ENCODE data around the gene KLHL5.
"Not testable (repeated sequence)": the region's sequence is repeated elsewhere in the genome, so short reads cannot be mapped to it uniquely, and the experiment has no call there.

GRCh38 chr4:39138227-39138626 lies 76.2 kb downstream of the KLHL5 start:
- TF ChIP-seq, protein P1, sequence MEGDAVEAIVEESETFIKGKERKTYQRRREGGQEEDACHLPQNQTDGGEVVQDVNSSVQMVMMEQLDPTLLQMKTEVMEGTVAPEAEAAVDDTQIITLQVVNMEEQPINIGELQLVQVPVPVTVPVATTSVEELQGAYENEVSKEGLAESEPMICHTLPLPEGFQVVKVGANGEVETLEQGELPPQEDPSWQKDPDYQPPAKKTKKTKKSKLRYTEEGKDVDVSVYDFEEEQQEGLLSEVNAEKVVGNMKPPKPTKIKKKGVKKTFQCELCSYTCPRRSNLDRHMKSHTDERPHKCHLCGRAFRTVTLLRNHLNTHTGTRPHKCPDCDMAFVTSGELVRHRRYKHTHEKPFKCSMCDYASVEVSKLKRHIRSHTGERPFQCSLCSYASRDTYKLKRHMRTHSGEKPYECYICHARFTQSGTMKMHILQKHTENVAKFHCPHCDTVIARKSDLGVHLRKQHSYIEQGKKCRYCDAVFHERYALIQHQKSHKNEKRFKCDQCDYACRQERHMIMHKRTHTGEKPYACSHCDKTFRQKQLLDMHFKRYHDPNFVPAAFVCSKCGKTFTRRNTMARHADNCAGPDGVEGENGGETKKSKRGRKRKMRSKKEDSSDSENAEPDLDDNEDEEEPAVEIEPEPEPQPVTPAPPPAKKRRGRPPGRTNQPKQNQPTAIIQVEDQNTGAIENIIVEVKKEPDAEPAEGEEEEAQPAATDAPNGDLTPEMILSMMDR (IDR thresholded peaks at IDR 0.05): not testable (repeated sequence)
- not testable (repeated sequence) for TF ChIP-seq ZFX (IDR thresholded peaks at IDR 0.05; ENCODE audit: borderline replicate concordance)
